Measurements from ENCODE around the gene TCFL5. TPM values are rescaled to one million over a fixed set of nuclear protein-coding genes. Genes with fewer than 3 reads are reported as not detected.

Gene TCFL5
- total RNA-seq, result 6.4 and 7.7 TPM in 2 replicates

GRCh38 chr20:62861726-62862336 is at the start of gene TCFL5:
TSS of gene TCFL5 (minus strand) at chr20:62861822. CDS start at chr20:62861670, 152 bp downstream.

GRCh38 chr20:62816884-62817873 is 44.4 kb downstream of the TCFL5 start, which contains the start of gene COL9A3:
TSS of gene COL9A3 (plus strand) at chr20:62817050. CDS start at chr20:62817065, 15 bp downstream.

GRCh38 chr20:62804627-62805154 is 56.9 kb downstream of the TCFL5 start, which contains the start of gene OGFR:
TSS of gene OGFR (plus strand) at chr20:62804835. CDS start at chr20:62804860, 25 bp downstream.

Other genes with a start within 250 kb of the TCFL5 start
- gene SLCO4A1, start 219.3 kb downstream of the TCFL5 start, total RNA-seq, result 0.17 and 0.74 TPM in 2 replicates
- 0.17 TPM in 1 of 2 replicates, not detected in the other for gene NTSR1, start 153.0 kb downstream of the TCFL5 start, total RNA-seq
- gene MRGBP, start 65.3 kb downstream of the TCFL5 start, total RNA-seq, result 14.0 and 16.3 TPM in 2 replicates
- 37.8 and 38.9 TPM in 2 replicates for gene OGFR, start 57.0 kb downstream of the TCFL5 start, total RNA-seq
- gene COL9A3, start 44.8 kb downstream of the TCFL5 start, total RNA-seq, result 2.7 and 3.0 TPM in 2 replicates
- 26.1 and 26.5 TPM in 2 replicates for gene DIDO1, start 64.7 kb upstream of the TCFL5 start, total RNA-seq
- gene GID8, start 76.3 kb upstream of the TCFL5 start, total RNA-seq, result 16.5 and 17.5 TPM in 2 replicates
- 20.2 and 21.3 TPM in 2 replicates for gene SLC17A9, start 90.9 kb upstream of the TCFL5 start, total RNA-seq
- gene BHLHE23, start 145.1 kb upstream of the TCFL5 start, total RNA-seq, result not detected in 2 replicates

All from bronchus fibroblast of lung (primary cell).